H1 (cell line): ENCODE data around the gene SERPINA6. TPM values are rescaled to one million over a fixed set of nuclear protein-coding genes. Genes with fewer than 3 reads are reported as not detected.
A peak's percentile ranks its signal among the peaks of the same experiment; 100 is the strongest.

Experiments
- CTCF ChIA-PET: fragments of 300-600 bp; sonication (Branson Sonifier 250); formaldehyde crosslinking; loops from one replicate; lab custom pipeline; 2021; ENCODE audit not compliant: partially characterized antibody; lab: Charles Lee
- POLR2A ChIA-PET: fragments of 300-600 bp; sonication (Branson Sonifier 250); formaldehyde crosslinking; loops from one replicate; lab custom pipeline; 2021; ENCODE audit warnings: inconsistent platforms; ENCODE audit not compliant: partially characterized antibody; lab: Charles Lee
- DNase-seq, 2 experiments: peaks; one replicate each; pipeline versions ENCODE4 v3.0.0 to v3.0.0-alpha.2; 2010 to 2022; ENCODE audit warnings: low spot score in 2 of 2, low read depth in 1 of 2, mixed read lengths in 1 of 2
- FAIRE-seq: peaks from 2 replicates; lab custom pipeline; 2011; peaks lifted over from hg19 to GRCh38; lab: Jason Lieb, UNC
- H2AFZ ChIP-seq: 2 replicates; pipeline ENCODE4 v1.8.1; 2012; ENCODE audit warnings: low read length, inconsistent platforms
- H2AK5ac ChIP-seq: 2 replicates; pipeline ENCODE4 v1.6.1; 2013; ENCODE audit warnings: low read depth, low read length
- H2BK120ac ChIP-seq: replicated peaks from 2 replicates; pipeline ENCODE3; 2013; ENCODE audit warnings: low read depth, low read length, inconsistent platforms
- H2BK12ac ChIP-seq: 2 replicates; pipeline ENCODE4 v1.6.1; 2013; ENCODE audit warnings: low read depth, low read length
- H2BK15ac ChIP-seq: 2 replicates; pipeline ENCODE4 v1.6.1; 2013; ENCODE audit warnings: low read length
- H2BK20ac ChIP-seq: 2 replicates; pipeline ENCODE4 v1.6.1; 2013; ENCODE audit warnings: low read length
- H2BK5ac ChIP-seq: 2 replicates; pipeline ENCODE4 v1.6.1; 2013; ENCODE audit warnings: low read depth, low read length
- H3K14ac ChIP-seq: 2 replicates; pipeline ENCODE4 v1.6.1; 2013; ENCODE audit warnings: inconsistent platforms; ENCODE audit not compliant: insufficient read length
- H3K18ac ChIP-seq: 2 replicates; pipeline ENCODE4 v1.6.1; 2013; ENCODE audit warnings: low read length; ENCODE audit errors: extremely low read depth
- H3K23ac ChIP-seq: 2 replicates; pipeline ENCODE4 v1.6.1; 2013; ENCODE audit warnings: inconsistent platforms; ENCODE audit not compliant: insufficient read length
- H3K23me2 ChIP-seq: 2 replicates; pipeline ENCODE4 v1.6.1; 2013; ENCODE audit warnings: low read depth, low read length
- H3K27ac ChIP-seq: 2 replicates; pipeline ENCODE4 v1.6.1; 2011; ENCODE audit warnings: low read depth, low read length, inconsistent platforms
- H3K27me3 ChIP-seq, 4 experiments: replicated peaks in 1 of 4; 1 replicate in 1 of 4; 2 replicates in 3 of 4; pipeline versions ENCODE4 v1.6.1 to v1.8.1; 2011 to 2013; ENCODE audit warnings: low read length in 3 of 4, mild to moderate bottlenecking in 3 of 4, inconsistent platforms in 2 of 4, mixed read lengths in 2 of 4, moderate library complexity in 1 of 4; ENCODE audit not compliant: control insufficient read depth in 3 of 4, insufficient read depth in 3 of 4; ENCODE audit errors: extremely low read depth in 1 of 4
- H3K36me3 ChIP-seq, 4 experiments: 2 replicates each; pipeline versions ENCODE4 v1.6.1 to v1.8.1; 2011 to 2013; ENCODE audit warnings: mild to moderate bottlenecking in 4 of 4, low read length in 3 of 4, moderate library complexity in 2 of 4, control low read depth in 1 of 4, inconsistent platforms in 1 of 4; ENCODE audit not compliant: insufficient read depth in 4 of 4, control insufficient read depth in 2 of 4
- H3K4ac ChIP-seq: replicated peaks from 2 replicates; pipeline ENCODE3; 2013; ENCODE audit warnings: low read length, low read depth, mixed read lengths, inconsistent platforms; ENCODE audit not compliant: insufficient read length
- H3K4me1 ChIP-seq, 4 experiments: replicated peaks in 1 of 4; 1 replicate in 1 of 4; 2 replicates in 3 of 4; pipeline versions ENCODE4 v1.6.1 to v1.8.1; 2011 to 2013; ENCODE audit warnings: low read length in 3 of 4, inconsistent platforms in 2 of 4, mixed read lengths in 1 of 4; ENCODE audit not compliant: insufficient read depth in 4 of 4, control insufficient read depth in 3 of 4
- H3K4me2 ChIP-seq, 2 experiments: 2 replicates each; pipeline versions ENCODE4 v1.6.1 to v1.8.1; 2011 to 2013; ENCODE audit warnings: low read depth in 2 of 2, low read length in 2 of 2, control low read depth in 1 of 2, inconsistent platforms in 1 of 2, mild to moderate bottlenecking in 1 of 2; ENCODE audit not compliant: insufficient read depth in 1 of 2
- H3K4me3 ChIP-seq, 4 experiments: fragments of 200-600, 300-600 bp in 1 of 4; sonication (generic), shearing (Covaris generic), sonication (Bioruptor Twin) in 1 of 4; 2 replicates each; pipeline versions ENCODE4 v1.5.1 to v1.8.1; 2011 to 2016; ENCODE audit warnings: low read length in 4 of 4, low read depth in 3 of 4, control low read depth in 2 of 4, inconsistent platforms in 2 of 4, mild to moderate bottlenecking in 2 of 4, mixed read lengths in 1 of 4, moderate library complexity in 1 of 4; ENCODE audit not compliant: insufficient read depth in 2 of 4; ENCODE audit errors: extremely low read depth in 1 of 4
- H3K56ac ChIP-seq: replicated peaks from 2 replicates; pipeline ENCODE3; 2013; ENCODE audit warnings: low read depth, mild to moderate bottlenecking, mixed read lengths, low read length, inconsistent platforms; ENCODE audit not compliant: insufficient read length
- H3K79me1 ChIP-seq: 2 replicates; pipeline ENCODE4 v1.6.1; 2013; ENCODE audit warnings: low read depth, low read length, control low read depth
- H3K79me2 ChIP-seq, 2 experiments: 2 replicates each; pipeline versions ENCODE4 v1.6.1 to v1.8.1; 2012 to 2013; ENCODE audit warnings: low read length in 2 of 2, mild to moderate bottlenecking in 2 of 2, inconsistent platforms in 1 of 2; ENCODE audit not compliant: insufficient read depth in 2 of 2, control insufficient read depth in 1 of 2
- H3K9ac ChIP-seq, 4 experiments: replicated peaks in 1 of 4; 1 replicate in 1 of 4; 2 replicates in 3 of 4; pipeline versions ENCODE4 v1.6.1 to v1.8.1; 2011 to 2013; ENCODE audit warnings: low read depth in 3 of 4, low read length in 3 of 4, control low read depth in 2 of 4, mild to moderate bottlenecking in 2 of 4, moderate library complexity in 2 of 4, inconsistent platforms in 1 of 4; ENCODE audit errors: extremely low read depth in 1 of 4
- H3K9me3 ChIP-seq, 2 experiments: 2 replicates each; pipeline versions ENCODE4 v1.6.1 to v1.8.1; 2012 to 2013; ENCODE audit warnings: mild to moderate bottlenecking in 2 of 2, moderate library complexity in 2 of 2, control low read depth in 1 of 2, inconsistent platforms in 1 of 2, low read depth in 1 of 2, low read length in 1 of 2, mixed read lengths in 1 of 2; ENCODE audit not compliant: insufficient read depth in 2 of 2
- H4K20me1 ChIP-seq, 2 experiments: replicated peaks in 1 of 2; 2 replicates each; pipeline versions ENCODE3 to v1.8.1; 2011 to 2013; ENCODE audit warnings: inconsistent platforms in 2 of 2, low read length in 2 of 2, mild to moderate bottlenecking in 1 of 2; ENCODE audit not compliant: insufficient read depth in 2 of 2, control insufficient read depth in 1 of 2
- H4K5ac ChIP-seq: 2 replicates; pipeline ENCODE4 v1.6.1; 2013; ENCODE audit warnings: low read length, low read depth, mixed read lengths, inconsistent platforms; ENCODE audit not compliant: insufficient read length
- H4K8ac ChIP-seq: 2 replicates; pipeline ENCODE4 v1.8.0; 2013; ENCODE audit warnings: mild to moderate bottlenecking, moderate library complexity, low read length, inconsistent platforms; ENCODE audit not compliant: insufficient read depth; ENCODE audit errors: extremely low read depth
- H4K91ac ChIP-seq: replicated peaks from 2 replicates; pipeline ENCODE3; 2013; ENCODE audit warnings: low read length, mixed read lengths, inconsistent platforms; ENCODE audit not compliant: insufficient read length
- ASH2L ChIP-seq: fragments of 200-600, 300-600 bp; sonication (generic); IDR thresholded peaks from one replicate; pipeline ENCODE4 v1.7.1; 2017; ENCODE audit warnings: low read length
- HDAC2 ChIP-seq, 2 experiments: fragments of 300-600 bp in 1 of 2; sonication (generic) in 1 of 2; IDR thresholded peaks; 2 replicates each; pipeline ENCODE4 v1.6.1; 2011 to 2012; ENCODE audit warnings: low read depth in 2 of 2, low read length in 2 of 2, mild to moderate bottlenecking in 2 of 2, moderate library complexity in 2 of 2, borderline replicate concordance in 1 of 2, inconsistent platforms in 1 of 2
- KDM5A ChIP-seq: fragments of 200-600 bp; IDR thresholded peaks from 2 replicates; pipeline ENCODE4 v1.7.1; 2012; ENCODE audit warnings: mild to moderate bottlenecking, low read length, inconsistent platforms, mixed read lengths
- NANOG ChIP-seq: IDR thresholded peaks from 2 replicates; pipeline ENCODE4 v1.6.1; 2011; ENCODE audit warnings: low read length, low read depth, mild to moderate bottlenecking, inconsistent platforms; ENCODE audit not compliant: insufficient read depth, poor library complexity, severe bottlenecking
- RAD21 ChIP-seq, 2 experiments: IDR thresholded peaks in 1 of 2; conservative IDR thresholded peaks in 1 of 2; 2 replicates each; pipeline ENCODE4 v1.6.1; 2011; ENCODE audit warnings: low read depth in 2 of 2, low read length in 2 of 2, improper control_type of control experiment in 1 of 2, inconsistent platforms in 1 of 2, mild to moderate bottlenecking in 1 of 2, moderate library complexity in 1 of 2
- RXRA ChIP-seq: IDR thresholded peaks from 2 replicates; pipeline ENCODE4 v1.6.1; 2011; ENCODE audit warnings: low read depth, mild to moderate bottlenecking, low read length, moderate library complexity; ENCODE audit not compliant: insufficient read depth
- TBP ChIP-seq: IDR thresholded peaks from 2 replicates; pipeline ENCODE4 v1.6.1; 2011; ENCODE audit warnings: low read depth, low read length, improper control_type of control experiment
- WGBS, 2 experiments: shearing (Covaris generic) in 1 of 2; methylation state at CpG; one replicate each; pipeline versions ENCODE4 v1.1.6 to v1.1.7; 2013 to 2015; ENCODE audit warnings: low lambda C conversion rate in 2 of 2, mixed read lengths in 2 of 2, inconsistent platforms in 1 of 2, low coverage in 1 of 2, missing lambda C conversion rate in 1 of 2; ENCODE audit not compliant: insufficient replicate concordance in 2 of 2, insufficient coverage in 1 of 2, insufficient read length in 1 of 2; ENCODE audit errors: extremely low coverage in 1 of 2, missing lambda C conversion rate in 1 of 2; 5-methylcytosine and 5-hydroxymethylcytosine counted together
- polyA plus RNA-seq, 7 experiments: library from polyadenylated mRNA; depleted of rRNA in 3 of 7; stranded (reverse) in 5 of 7; unstranded in 2 of 7; fragments of >200 nt in 5 of 7; fragments of 200-250 nt in 2 of 7; gene quantifications; 1 replicate in 5 of 7; 2 replicates in 1 of 7; 4 replicates in 1 of 7; pipeline versions ENCODE4 v1.2.1 to v1.2.3, GENCODE V29; 2011 to 2013; ENCODE audit warnings: missing spikeins in 2 of 7, mixed read lengths in 2 of 7
- total RNA-seq: library from RNA; stranded (reverse); fragmentation: NEBNext Ultra II Directional; extraction: Animal tissue kit (Norgen Biotek cat#: 25700); gene quantifications from 2 replicates; pipeline ENCODE4 v1.2.1, GENCODE V29; 2021
- TF ChIP-seq, protein P1 (sequence below), 3 experiments: IDR thresholded peaks; 1 replicate in 2 of 3; 2 replicates in 1 of 3; pipeline versions ENCODE4 v1.5.1 to v1.6.1; 2011; ENCODE audit warnings: low read length in 3 of 3, mild to moderate bottlenecking in 3 of 3, inconsistent platforms in 2 of 3, low read depth in 1 of 3, moderate library complexity in 1 of 3; ENCODE audit not compliant: insufficient read depth in 1 of 3; ENCODE audit errors: control extremely low read depth in 1 of 3
- TF ChIP-seq, protein P2 (sequence below): IDR thresholded peaks from 2 replicates; pipeline ENCODE4 v1.6.1; 2012; ENCODE audit warnings: inconsistent platforms

Gene SERPINA6
- total and polyA plus RNA-seq, 2 of the 8 experiments (the other 6 are each of a cell fraction or from before 2014, with no cell fraction given): not detected

DNA sequence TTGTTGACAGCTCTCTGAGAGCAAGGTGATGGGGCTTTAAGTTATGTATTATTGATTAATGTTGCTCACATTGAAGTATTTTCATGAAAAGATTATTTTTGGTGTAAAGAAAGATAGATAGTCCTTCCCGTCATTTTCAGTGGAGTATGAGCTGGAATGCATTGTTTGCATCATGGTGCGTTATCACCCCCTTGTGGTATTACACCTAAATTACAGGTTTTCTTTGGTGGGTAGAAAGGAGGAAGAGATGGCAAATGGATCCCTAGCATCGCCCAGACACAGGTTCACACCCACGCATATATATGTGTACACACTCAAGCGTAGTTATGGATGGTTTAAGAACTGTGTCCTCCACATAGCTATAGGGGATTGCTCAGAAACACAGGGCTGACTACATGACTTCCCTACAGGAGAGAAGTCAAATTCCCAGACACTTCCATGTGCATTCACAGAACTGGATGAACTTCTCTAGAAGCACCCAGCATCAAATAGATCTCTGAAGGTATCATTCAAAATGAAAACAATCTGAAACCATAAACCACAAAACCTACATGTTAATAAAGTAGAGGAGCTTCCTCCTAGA, 15.6 kb downstream of the SERPINA6 start:
- WGBS, 2 experiments: 83% methylated on average over 5 of the region's 5 CpGs; no CpG with 5 or more reads in 1 of the 2 experiments
- no peaks in the 10 kb centered on the region for H3K79me2 ChIP-seq
- no peaks in the 10 kb centered on the region for H3K4me1 ChIP-seq
- H4K20me1 ChIP-seq: no peaks in the 10 kb centered on the region
- H3K18ac ChIP-seq: no peak overlapping the region
- H3K14ac ChIP-seq: no peak overlapping the region
- H3K27me3 ChIP-seq: no peaks in the 10 kb centered on the region
- no peaks in the 10 kb centered on the region for H3K23me2 ChIP-seq
- no peak overlapping the region for H2BK12ac ChIP-seq
- H3K27ac ChIP-seq: no peak overlapping the region
- H3K4me2 ChIP-seq: no peak overlapping the region
- no peak overlapping the region for H2BK15ac ChIP-seq
- H2AK5ac ChIP-seq: no peak overlapping the region
- ChIA-PET POLR2A (no interaction called here), CTCF (interaction anchor here (0.6 to 4.3 kb wide), 32 partner anchors 10 to 1044 kb away, joined by 3 to 39 read pairs (median 4); partner anchors contain the start of genes PPP4R4 and SERPINA6)
- no peak overlapping the region for H3K4ac ChIP-seq
- H4K5ac ChIP-seq: no peak overlapping the region
- no peak overlapping the region for H4K8ac ChIP-seq
- no peak overlapping the region for H2BK120ac ChIP-seq
- no peaks in the 10 kb centered on the region for H3K36me3 ChIP-seq
- H3K79me1 ChIP-seq: no peaks in the 10 kb centered on the region
- H2BK20ac ChIP-seq: no peak overlapping the region
- DNase-seq (peak in 1 of 2 experiments; percentile 44), FAIRE-seq (peak; percentile 89)
- no peak overlapping the region for H3K4me3 ChIP-seq
- H3K56ac ChIP-seq: no peak overlapping the region
- H3K23ac ChIP-seq: no peak overlapping the region
- no peak overlapping the region for H4K91ac ChIP-seq
- H2BK5ac ChIP-seq: no peak overlapping the region
- H3K9me3 ChIP-seq: peaks cover 9 to 10% of the 10 kb centered on the region in 2 experiments; a peak in 3 of 4 replicates
- H3K9ac ChIP-seq: no peak overlapping the region
- H2AFZ ChIP-seq: no peak overlapping the region
- no peak for TF ChIP-seq NANOG
- TF ChIP-seq, protein P1, sequence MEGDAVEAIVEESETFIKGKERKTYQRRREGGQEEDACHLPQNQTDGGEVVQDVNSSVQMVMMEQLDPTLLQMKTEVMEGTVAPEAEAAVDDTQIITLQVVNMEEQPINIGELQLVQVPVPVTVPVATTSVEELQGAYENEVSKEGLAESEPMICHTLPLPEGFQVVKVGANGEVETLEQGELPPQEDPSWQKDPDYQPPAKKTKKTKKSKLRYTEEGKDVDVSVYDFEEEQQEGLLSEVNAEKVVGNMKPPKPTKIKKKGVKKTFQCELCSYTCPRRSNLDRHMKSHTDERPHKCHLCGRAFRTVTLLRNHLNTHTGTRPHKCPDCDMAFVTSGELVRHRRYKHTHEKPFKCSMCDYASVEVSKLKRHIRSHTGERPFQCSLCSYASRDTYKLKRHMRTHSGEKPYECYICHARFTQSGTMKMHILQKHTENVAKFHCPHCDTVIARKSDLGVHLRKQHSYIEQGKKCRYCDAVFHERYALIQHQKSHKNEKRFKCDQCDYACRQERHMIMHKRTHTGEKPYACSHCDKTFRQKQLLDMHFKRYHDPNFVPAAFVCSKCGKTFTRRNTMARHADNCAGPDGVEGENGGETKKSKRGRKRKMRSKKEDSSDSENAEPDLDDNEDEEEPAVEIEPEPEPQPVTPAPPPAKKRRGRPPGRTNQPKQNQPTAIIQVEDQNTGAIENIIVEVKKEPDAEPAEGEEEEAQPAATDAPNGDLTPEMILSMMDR (IDR thresholded peaks at IDR 0.05; ENCODE audit: control extremely low read depth in 1 of 3, insufficient read depth in 1 of 3, low read depth in 1 of 3, low read length in 3 of 3): peak in 2 of 3 experiments; percentile 60 to 76; a peak in 3 of 4 replicates
- TF ChIP-seq, protein P2, sequence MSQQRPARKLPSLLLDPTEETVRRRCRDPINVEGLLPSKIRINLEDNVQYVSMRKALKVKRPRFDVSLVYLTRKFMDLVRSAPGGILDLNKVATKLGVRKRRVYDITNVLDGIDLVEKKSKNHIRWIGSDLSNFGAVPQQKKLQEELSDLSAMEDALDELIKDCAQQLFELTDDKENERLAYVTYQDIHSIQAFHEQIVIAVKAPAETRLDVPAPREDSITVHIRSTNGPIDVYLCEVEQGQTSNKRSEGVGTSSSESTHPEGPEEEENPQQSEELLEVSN: no peak
- TF ChIP-seq ASH2L: no peak
- TF ChIP-seq TBP: no peak
- TF ChIP-seq KDM5A: no peak
- no peak for TF ChIP-seq HDAC2 (IDR thresholded peaks at IDR 0.05; ENCODE audit: borderline replicate concordance in 1 of 2, low read depth in 2 of 2, low read length in 2 of 2)
- TF ChIP-seq RXRA: no peak
- TF ChIP-seq RAD21 (IDR thresholded peaks at IDR 0.05 in 1 of 2, conservative IDR thresholded peaks at IDR 0.05 in 1 of 2; ENCODE audit: low read depth in 2 of 2, low read length in 2 of 2): peak; percentile 83 to 84
